Measurements from ENCODE around the gene TBC1D16.
"Not testable (repeated sequence)": the region's sequence is repeated elsewhere in the genome, so short reads cannot be mapped to it uniquely, and the experiment has no call there.

Gene TBC1D16

GRCh38 chr17:80002690-80003490 is 32.8 kb downstream of the TBC1D16 start:
- DNase-seq (ENCODE audit: low read depth), result no peak

GRCh38 chr17:80002070-80002641 is 33.5 kb downstream of the TBC1D16 start:
- no peak for DNase-seq (ENCODE audit: low read depth)

DNA sequence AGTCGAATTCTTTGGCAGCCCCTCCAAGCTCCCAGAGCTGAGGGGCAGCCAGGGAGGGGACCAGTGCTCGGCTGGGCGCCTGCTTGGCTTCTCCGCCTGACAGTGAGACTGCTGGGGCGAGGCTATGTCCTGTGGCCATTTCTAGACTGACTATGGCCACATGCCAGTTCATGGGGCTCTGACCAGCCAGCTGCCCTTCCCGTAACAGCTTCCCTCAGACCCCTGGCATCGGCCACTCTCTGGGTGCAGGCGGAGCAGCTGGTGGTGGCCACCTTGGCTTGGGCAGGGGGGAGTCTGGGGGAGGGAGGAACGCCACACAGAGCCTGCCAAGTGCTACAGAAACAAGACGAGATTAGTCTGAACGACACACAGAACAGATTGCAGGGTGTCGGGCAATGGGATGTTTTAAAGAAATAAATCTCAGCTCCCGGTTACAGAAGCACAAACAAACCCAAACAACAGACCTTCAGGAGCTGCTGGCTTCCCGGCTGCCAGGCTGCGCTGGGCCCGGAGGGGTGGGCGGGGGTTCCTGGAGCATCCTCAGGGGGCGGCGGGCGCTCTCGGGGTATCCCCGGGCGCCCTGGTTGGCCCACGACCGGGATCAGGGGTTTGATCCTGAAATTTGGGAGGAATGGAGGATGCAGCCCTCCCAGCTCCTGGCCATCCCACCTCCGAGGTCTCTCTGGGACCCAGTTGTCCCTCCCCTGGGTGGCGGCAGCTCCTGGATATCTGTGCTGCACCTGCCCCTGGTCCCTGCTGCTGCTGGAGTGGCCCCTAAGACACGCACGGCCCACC is 34.5 kb downstream of the TBC1D16 start:
- DNase-seq (ENCODE audit: low read depth), result no peak

DNA sequence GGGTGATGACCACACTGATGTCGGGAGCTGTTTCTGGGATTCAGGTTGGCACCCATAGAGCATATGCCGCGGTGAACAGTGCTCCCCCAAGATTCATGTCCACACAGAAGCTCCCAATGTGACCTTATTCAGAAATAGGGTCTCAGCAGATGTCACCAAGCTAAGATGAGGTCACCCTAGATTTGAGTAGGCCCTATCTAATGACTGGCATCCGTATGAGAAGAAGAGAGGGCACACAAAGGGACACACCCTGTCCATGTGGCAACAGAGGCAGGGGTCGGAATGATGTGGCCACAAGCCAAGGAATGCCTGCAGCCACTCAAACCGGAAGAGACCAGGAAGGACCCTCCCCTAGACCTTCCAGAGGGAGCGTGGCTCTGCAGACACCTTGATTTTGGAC is 35.5 kb downstream of the TBC1D16 start:
- DNase-seq (ENCODE audit: low read depth), result no peak

DNA sequence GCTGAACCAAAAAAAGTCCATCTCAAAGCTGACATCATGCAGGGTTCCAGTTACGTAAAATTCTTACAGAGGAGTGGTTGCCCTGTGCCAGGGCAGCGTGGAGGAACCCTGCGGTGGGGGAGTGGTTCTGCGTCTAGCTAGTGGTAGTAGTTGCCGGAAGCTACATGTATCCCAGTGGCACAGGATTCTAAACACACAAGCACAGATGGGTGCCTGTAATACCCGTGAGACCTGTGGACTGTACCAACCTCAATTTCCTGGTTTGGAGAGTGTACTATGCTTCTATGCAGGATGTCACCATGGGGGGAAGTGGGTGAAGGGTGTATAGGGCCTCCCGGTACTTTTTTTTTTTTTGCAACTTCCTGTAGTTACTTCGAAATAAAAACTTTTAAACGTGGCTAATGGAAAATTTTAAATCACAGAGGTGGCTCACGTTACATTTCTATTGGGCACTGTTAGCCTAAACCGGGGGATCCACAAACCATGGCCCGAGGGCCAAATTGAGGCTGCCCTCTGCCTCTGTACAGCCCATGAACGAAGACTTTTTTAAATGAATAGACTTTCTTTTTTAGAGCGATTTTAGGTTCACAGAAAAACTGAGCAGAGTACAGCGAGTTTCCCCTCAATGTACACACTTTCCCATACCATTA is 38.5 kb downstream of the TBC1D16 start:
- peak; percentile 32 for DNase-seq (ENCODE audit: low read depth)

- DNase-seq (ENCODE audit: low read depth), result no peak
Measured at GRCh38 chr17:79996291-79996690, 39.4 kb downstream of the TBC1D16 start.

DNA sequence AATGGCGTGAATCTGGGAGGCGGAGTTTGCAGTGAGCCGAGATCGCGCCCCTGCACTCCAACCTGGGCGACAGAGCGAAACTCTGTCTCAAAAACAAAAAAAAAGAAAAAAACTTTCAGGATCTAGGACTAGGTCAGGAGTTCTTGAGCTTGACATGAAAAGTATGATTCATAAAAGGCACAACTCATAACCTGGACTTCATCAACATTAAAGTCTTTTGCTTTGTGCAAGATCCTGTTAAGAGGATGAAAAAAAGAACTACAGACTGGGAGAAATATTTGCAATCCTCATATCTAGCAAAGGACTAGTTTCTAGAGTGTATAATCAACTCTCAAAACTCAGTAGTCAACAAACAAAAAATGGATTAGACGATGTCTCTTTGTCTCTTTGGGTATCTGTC is 40.0 kb downstream of the TBC1D16 start:
- DNase-seq (ENCODE audit: low read depth), result no peak

DNA sequence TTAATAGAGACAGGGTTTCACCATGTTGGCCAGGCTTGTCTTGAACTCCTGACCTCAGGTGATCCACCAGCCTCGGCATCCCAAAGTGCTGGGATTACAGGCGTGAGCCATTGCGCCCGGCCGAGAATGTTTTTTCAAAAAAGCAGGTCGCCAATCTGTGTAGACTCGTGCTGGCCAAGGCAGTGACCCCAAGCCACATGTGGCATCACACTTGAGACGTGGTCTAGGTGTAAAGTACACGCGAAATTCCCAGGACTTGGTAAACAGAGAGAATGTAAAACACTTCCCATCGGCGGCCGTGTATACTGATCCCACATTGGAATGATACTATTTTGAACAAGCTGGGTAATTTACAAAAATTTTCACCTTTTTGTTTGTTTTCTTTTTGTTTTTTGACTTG is 41.1 kb downstream of the TBC1D16 start:
- no peak for DNase-seq (ENCODE audit: low read depth)

- DNase-seq (ENCODE audit: low read depth), result not testable (repeated sequence)
Measured at GRCh38 chr17:79994228-79994569, 41.5 kb downstream of the TBC1D16 start.

DNA sequence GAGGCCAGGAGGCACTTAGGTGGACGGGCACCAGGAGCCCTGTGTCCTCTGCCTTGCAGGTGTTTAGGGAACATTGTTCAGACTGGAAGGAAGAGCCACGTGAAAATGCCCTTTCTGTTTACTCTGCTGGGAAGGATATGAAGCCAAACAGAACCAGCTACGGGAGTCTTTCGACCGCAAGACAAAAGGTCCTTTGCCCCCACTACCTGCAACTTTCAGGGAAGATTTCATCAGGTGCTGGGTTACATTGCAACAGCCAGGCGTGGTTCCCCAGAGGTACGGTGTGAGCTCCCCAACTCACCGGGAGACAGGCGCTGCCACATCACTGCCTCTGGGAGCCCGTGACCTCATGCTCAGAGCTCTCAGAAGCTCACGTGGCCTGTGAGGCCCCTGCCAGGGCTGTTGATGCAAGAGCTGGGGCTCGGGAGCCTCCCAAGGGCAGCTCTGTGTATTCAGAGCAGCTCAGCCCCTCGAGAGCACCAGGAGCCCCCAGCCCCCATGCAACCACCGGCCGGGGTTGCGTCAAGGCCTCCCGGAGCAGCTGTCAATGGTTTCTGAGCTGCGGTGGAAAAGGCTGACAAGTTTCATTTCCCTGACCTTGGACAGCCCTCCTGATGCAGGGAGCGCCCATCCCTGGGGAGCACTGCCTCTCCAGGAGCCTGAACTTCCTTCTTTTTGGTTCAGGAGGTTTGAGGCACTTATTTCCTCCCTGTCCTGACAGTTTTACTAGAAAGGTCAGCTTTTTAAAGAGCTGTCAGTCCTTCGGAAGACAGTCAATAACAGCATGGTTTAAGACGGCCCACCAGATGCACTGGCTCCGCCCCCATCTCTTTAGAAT is 42.1 kb downstream of the TBC1D16 start:
- peak; percentile 30 for DNase-seq (ENCODE audit: low read depth)

GRCh38 chr17:79992649-79993389 is 42.9 kb downstream of the TBC1D16 start:
- DNase-seq (ENCODE audit: low read depth), result no peak

DNA sequence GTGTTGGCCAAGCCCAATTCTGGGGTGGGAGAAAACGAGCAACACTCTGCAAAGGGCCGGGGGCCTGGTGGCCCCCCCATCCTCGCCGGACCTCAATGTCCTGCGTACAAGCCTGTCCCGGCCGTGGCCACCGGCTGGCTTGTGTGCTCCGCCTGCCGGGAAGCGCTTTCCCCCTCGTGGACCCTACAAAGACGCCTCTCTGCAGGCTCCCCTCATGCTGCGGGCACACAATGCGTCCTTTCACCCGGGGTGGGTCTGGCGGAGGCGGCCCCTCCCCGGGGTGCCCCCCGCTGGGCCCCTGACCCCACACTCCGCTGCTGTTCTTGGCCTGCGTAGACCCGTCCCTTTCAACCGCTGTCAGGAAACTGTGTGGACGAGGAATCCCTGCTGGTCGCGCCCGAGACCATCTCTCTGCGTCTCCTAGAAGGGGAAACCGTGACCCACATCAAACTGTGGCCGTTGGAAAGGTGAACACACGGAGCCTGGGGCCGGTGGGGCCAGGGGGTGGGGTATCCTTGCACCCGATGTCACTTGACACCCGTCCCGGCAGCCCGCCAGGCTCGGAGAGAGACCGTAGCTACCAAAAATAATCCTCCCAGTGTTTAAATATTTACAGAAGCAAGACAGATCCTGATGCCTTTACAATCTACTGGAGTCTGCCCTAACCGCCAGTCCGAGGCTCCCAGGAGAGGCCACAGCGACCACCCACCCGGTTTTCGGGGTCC is 43.6 kb downstream of the TBC1D16 start:
- DNase-seq (ENCODE audit: low read depth), result no peak

DNA sequence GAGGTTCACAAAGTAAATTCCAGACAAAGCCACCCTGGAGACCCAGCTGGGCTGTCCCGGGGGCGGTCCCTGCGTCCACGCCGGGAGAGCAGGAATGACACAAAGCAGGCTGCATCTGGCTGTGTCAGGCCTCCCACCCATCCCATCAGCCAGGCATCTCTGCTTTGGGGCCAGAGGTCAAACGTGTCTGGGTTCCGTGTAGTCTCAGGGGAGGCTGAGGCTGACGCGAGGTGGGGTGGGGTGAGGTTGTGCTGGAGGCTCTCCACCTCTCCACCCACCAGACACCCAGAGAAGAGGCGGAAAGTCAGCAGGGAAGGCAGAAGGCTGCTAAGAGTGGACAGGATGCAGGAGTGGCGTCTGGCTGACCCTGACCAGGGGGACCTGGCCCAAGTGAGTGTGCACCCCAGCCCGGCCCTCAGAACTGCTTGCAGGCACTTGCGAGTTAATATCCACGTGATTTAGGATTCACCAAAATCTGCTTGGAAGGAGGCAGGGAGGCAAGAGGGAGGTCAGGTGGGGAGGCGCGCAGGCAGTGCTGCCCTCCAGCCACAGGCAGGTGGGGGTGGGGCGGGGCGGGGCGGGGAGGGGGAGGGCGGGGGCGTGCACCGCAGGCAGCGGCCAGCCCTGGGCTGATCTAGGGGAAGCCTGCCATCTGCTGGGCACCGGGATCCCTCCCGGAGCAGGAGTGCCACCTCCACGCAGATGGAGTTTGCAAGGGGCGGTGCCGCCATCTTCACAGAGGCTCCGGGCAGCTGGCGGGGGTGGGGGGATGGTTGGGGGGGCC is 44.3 kb downstream of the TBC1D16 start:
- DNase-seq (ENCODE audit: low read depth), result peak; percentile 68

DNA sequence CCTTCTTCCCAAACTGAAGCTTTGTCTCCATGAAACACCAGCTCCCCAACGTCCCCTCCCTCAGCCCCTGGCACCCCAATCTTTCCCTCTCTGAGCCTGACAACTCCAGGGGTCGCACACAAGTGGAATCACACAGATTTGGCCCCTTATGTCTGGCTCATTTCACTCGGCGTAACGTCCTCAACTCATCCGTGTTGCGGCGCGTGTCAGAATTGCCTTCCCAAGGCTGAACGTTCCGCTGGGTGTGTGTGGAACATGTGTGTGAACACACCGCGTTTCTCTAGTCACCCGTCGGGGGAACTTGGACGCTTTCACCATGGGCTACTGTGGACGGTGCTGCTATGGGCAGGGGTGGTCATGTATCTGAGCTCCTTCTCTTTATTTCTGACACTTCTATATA is 45.0 kb downstream of the TBC1D16 start:
- no peak for DNase-seq (ENCODE audit: low read depth)

- DNase-seq (ENCODE audit: low read depth), result no peak
Measured at GRCh38 chr17:79990051-79990592, 45.5 kb downstream of the TBC1D16 start.

GRCh38 chr17:79989106-79989835 is 46.4 kb downstream of the TBC1D16 start:
- DNase-seq (ENCODE audit: low read depth), result no peak

- no peak for DNase-seq (ENCODE audit: low read depth)
Measured at GRCh38 chr17:79988185-79988971, 47.3 kb downstream of the TBC1D16 start.

GRCh38 chr17:79987935-79988184 is 47.8 kb downstream of the TBC1D16 start:
- DNase-seq (ENCODE audit: low read depth), result no peak

Measured in stimulated activated CD8-positive, alpha-beta memory T cell treated with anti-CD3 and anti-CD28 coated beads, Interleukin-4, amount 100 ng/mL, for 24 hours (primary cell).